Activated CD4-positive, alpha-beta T cell treated with anti-CD3 and anti-CD28 coated beads for 24 hours (primary cell): ENCODE results near the gene SLC4A1AP.
A peak's percentile ranks its signal among the peaks of the same experiment; 100 is the strongest.

ENCODE experiments used
- DNase-seq, 2 donors: peaks; one replicate each; pipeline ENCODE4 v3.0.0-alpha.2; 2020; ENCODE audit warnings: low read depth in 2 of 2

Gene SLC4A1AP

DNA sequence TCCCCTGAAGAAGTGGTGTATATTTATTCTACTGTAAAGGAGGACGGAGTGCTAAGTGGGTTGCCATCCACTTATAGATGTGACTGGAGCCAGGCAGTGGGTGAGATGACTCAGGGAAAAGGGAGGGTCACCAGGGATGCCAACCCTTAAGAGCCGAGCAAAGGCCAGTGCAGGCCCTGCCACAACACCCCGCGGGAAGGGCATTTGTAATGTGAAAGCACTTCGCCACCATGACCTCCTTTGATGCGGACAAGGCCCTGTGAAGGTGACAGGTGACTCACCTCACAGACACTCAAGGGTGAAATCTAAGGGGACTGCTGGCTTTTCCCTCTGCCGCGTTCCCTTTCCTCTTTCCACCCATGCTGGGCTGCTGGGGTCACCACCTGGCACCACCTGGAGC, 57.6 kb downstream of the SLC4A1AP start:
- DNase-seq: no peak

GRCh38 chr2:27721884-27722485, 58.3 kb downstream of the SLC4A1AP start:
- no peak for DNase-seq

- no peak for DNase-seq
Measured at GRCh38 chr2:27723372-27724144, 59.9 kb downstream of the SLC4A1AP start.

DNA sequence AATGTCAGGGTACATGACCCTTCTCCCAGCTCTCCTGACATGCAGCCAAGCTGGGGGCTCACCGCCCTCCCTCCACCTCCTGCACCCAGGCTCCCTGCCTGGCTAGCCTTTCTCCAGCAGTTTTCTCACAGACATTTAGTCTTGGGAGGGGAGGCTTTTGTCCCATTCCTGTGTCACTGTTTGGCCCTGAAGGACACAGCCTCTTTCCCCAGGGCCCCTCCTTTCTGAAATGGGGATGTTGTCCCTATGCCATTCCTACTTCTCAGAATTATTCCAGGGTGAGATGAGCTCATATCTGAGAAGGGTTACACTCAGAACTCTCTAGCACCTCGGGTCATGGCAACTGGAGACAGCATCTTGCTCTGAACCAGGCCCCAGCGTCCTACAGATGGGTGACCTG, 60.5 kb downstream of the SLC4A1AP start:
- DNase-seq: no peak

DNA sequence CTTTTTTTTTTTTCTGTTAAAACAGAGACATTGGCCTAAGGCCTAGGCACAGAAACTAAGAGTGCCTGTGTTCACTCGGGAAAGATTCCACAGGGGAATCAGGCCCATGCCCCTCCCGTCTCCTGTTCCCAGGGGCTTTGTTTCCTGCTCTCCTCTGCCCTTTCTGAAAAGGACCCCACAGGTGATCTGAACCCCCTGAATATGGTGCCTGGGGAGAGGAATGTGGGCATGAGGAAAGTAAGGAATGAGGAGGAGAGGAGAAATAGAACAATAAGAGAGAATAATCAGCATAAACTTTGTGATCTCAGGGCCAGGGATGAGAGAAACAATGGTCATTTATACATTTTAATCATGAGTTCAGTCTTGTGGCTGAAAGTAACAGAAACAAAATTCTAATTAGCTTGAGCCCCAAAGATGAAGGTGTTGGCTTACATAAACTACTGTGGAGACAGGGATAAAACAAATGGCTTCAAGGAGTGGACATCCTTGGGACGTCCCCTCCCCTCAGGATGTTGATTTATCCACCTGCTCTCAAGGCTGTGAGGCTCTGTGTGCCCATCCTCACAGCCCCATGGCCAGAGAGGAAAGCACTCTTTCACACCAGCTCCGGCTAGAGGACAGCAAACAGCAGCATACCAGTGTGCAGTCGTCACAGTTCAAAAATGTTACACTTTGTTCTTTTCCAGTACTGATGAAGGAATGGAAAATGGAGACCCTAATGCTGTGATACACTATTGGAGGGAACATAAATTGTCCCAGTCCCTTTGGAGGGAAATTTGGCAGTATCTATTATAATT, 61.4 kb downstream of the SLC4A1AP start:
- no peak for DNase-seq

DNA sequence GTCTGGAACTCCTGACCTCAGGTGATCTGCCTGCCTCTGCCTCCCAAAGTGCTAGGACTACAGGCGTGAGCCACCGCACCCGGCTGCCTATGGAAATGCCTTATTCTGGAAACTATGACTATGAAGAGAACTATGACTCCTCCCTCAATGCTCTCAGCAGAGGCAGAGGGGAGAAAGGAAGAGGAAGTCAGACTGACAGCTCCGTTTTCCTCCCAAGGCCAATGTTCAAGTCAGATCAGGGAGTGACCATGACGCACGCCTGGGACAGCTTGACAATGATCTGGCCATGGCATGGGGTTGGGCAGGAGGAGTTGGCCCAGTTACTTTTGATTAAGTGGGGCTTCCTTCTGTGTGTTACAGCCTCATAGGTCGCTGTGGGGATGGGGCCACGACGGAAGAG, 63.6 kb downstream of the SLC4A1AP start:
- DNase-seq: no peak

DNA sequence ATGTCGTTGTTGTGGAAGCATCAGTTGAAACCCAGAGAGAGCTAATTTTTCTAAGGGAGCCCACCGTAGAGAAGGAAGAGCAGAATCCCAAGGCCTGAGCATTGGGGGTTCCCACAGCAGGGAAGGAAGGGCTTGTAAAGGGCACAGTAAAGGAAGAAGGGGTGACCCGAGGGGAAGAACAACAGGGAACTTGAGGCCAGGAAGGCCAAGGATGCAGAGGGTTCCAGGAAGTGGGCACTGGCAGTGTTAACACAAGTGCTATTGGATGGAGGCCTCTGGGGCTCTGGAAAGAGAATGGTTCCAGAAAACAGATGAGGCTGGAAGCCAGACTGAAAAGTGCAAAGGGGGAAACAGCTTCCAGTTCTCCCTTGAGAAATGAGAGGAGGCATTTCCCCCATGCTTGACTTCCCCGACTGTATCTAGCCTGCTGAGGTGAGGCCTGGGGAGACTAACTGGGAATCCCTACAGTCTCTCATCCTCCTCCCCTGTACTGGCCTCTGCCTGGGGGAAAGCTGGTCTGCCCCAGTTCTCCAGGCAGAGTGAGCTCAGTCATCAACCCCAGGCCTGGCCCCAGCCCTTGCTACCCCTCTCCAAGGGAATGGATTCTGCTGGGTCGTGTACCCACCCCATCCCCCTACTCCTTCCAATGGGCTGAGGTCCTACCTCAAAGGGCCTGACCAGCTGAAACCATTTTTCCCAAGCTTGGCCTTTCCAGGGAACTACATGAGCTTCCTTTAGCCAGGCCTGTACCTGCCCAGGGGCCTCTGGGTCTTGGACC, 64.6 kb downstream of the SLC4A1AP start:
- no peak for DNase-seq

DNA sequence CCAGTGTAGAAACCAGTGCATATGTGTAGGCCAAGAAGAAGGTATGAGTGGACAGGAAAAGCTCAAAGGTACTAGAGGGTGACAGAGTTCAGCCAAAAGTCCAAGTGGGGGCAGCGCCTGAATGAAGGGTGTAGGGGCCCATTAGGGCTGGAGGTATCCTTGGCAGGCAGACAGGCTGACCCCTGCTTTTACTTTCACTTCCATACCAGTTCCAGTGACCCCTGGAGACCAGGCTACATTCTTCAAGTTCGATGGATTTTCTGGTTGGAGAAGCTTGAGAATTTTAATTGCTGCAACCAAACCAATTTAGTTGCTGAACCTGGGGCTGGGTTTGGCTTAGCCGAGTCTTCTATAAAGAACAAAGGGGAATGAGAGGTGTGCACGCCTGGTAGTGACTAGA, 65.5 kb downstream of the SLC4A1AP start:
- no peak for DNase-seq

DNA sequence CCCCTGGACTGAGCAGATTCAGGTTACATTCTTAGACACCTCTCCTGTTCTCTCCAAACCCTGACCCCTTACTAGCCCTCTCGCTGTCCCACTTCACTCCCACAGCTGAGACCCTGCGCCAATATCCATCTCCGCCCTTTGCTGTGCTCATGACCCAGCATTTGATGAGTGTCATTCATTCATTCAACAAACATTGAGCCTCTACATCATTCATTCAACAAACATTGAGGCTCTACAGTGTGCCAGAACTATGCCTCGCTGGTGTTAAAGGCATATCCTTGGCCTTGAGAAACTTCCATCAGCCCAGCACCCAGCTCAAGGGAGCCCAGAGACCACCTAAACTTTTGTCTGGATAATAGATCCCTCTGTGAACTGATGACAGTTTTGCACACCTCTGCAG, 65.9 kb downstream of the SLC4A1AP start:
- no peak for DNase-seq

- no peak for DNase-seq
Measured at GRCh38 chr2:27730261-27730662, 66.6 kb downstream of the SLC4A1AP start.

DNA sequence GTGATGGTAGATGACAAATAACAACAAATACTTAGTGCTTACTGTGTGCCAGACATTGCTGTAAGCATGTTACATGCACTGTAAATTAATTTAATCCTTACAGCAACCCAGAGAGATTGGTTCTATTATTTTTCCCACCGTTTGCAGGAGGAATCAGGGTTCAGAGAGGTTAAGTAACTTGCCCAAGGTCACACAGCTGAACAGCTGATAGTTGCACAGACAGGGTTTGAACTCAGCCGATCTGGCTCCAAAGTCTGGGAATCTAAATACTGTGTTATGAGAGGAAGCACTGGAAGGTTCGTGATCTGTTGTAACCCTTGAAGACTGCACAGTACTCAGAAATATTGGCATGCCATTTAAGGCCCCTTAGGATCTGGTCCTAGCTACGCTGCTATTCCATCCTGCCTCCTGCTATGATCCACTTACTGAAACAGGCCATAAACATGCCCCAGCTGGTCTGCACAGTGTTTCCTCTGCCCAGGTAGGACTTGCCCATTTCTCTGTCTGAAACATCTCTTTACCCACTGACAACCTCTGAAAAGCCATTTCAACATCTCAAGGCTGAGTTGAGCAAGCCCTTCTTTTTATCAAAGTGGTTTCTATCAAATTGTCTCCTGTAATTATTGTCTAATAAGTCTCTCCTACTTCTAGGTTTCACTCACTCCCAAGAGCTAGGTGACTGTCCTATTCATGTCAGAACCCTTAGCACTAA, 67.4 kb downstream of the SLC4A1AP start:
- no peak for DNase-seq

DNA sequence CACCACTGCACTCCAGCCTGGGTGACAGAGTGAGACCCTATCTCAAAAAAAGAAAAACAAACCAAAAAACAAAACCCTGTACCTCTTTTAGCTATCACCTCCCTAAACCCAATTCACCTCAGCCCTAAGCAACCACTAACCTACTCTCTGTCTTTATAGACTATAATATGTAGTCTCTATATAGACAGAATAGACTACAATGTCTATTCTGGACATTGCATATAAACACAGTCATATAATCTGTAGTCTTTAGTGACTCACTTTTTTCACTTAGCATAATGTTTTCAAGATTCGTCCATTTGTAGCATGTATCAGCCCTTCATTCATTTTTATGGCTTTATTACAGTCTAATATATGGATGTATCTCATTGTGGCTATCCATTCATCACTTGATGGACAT, 70.6 kb downstream of the SLC4A1AP start:
- no peak for DNase-seq

DNA sequence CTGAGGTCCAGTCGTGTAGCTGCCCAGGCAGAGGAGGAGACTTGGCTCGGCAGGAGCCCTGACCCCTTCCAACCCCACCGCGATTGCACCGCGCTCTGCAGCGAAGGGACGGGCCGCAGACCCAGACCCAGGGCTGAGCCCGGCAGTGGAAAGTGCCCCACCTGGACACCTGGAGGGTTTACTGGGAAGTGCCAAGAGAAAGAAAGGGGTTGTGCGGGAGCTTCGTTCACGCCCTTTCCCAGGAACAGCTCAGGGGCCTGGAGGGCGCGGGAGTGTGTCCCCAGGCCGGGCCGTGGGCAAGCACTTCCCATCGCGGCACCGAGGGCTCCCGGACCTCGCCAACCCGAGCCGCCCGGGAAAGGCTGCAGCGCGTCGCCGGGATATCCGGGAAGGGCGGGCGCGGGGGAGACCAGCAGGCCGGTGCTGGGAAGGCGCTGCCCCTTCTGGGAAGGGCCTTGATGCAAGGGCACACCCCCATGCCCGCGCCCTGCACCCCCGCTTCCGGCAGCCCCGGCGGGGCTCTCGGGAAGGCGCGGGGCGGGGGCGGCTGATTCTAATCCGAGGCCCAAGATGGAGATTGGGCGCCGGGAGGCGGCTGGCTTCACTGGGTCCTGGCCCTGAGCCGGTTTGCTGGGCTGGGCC, 71.7 kb downstream of the SLC4A1AP start:
- DNase-seq: peak; percentile 48 to 65

DNA sequence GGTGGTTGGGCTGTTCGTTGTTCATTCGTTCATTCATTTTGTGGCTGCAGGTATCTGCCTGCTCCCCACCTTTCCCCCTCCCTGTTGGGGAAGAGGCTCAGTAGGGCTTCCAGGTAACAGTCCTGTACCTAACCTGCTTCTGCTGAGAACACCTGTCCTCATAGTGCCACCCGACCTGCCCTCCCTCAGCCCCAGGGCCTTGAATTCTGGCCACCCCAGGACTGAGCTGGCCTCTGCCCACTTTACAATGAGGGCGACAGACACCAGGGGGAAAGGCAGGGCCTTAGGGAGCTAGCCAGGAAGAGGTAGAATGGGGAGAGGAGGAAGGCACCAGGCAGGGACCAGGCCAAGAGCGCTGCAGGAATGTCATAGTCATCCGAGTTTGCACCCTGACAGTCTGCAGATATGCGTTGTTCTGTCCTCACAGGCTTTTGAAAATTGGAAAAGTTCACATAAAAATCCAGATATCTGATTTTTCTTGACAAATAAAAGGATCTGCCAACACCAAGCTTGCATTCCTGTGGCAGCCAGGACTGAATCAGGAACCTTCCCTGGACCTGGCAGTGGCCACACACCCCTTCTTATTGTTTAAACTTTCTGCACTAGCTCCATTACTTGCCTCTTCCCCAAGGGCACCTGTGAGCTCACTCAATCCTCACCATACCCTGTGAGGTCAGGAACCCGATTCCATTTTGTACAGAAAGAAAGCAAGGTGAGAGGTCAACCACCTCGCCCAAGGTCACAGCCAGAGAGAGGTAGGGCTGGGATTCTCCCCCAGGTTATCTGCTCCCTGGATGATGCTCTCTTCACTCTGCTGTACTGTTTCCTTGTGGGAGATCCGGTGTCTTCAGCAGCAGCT, 72.6 kb downstream of the SLC4A1AP start:
- DNase-seq: no peak

GRCh38 chr2:27736890-27737204, 73.2 kb downstream of the SLC4A1AP start:
- no peak for DNase-seq

- DNase-seq: no peak
Measured at GRCh38 chr2:27737676-27738348, 74.1 kb downstream of the SLC4A1AP start.

- DNase-seq: no peak
Measured at GRCh38 chr2:27738349-27739057, 74.8 kb downstream of the SLC4A1AP start.

DNA sequence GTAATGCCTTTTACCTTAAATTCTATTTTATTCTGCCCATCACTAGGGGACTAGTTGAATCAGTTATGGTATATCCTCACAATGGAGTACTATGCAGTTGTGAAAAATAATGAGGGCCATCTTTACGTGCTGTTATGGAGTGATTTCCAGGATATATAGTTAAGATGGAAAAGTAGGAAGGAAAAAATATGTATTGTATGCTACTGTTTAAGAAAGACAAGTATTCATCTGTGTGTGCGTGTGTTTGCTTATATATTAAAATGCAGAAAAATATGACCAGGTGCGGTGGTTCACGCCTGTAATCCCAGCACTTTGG, 75.3 kb downstream of the SLC4A1AP start:
- no peak for DNase-seq

GRCh38 chr2:27741673-27742072, 78.0 kb downstream of the SLC4A1AP start:
- DNase-seq: no peak
